Keratinocyte (primary cell): ENCODE data around the gene CENPL. TPM values are rescaled to one million over a fixed set of nuclear protein-coding genes. Genes with fewer than 3 reads are reported as not detected.
"Not testable (repeated sequence)": the region's sequence is repeated elsewhere in the genome, so short reads cannot be mapped to it uniquely, and the experiment has no call there.

Experiments used
- DNase-seq: peaks from one replicate; pipeline ENCODE4 v3.0.0-alpha.2; 2011; ENCODE audit warnings: low read depth, missing footprints, low spot score
- FAIRE-seq: peaks from 2 replicates; lab custom pipeline; 2011; peaks lifted over from hg19 to GRCh38; lab: Jason Lieb, UNC
- H2AFZ ChIP-seq: 2 replicates; pipeline ENCODE4 v1.6.0; 2012; ENCODE audit warnings: low read length, control low read depth, inconsistent platforms; ENCODE audit not compliant: control insufficient read depth
- H3K27ac ChIP-seq: 2 replicates; pipeline ENCODE4 v1.5.1; 2011; ENCODE audit warnings: low read length; ENCODE audit not compliant: control insufficient read depth, insufficient read depth
- H3K27me3 ChIP-seq: 3 replicates; pipeline ENCODE4 v1.6.0; 2011; ENCODE audit warnings: low read length; ENCODE audit not compliant: control insufficient read depth, insufficient read depth; ENCODE audit errors: extremely low read depth
- H3K36me3 ChIP-seq, 2 experiments: 2 replicates in 1 of 2; 3 replicates in 1 of 2; pipeline ENCODE4 v1.5.1; 2011; ENCODE audit warnings: low read length in 2 of 2, mild to moderate bottlenecking in 1 of 2; ENCODE audit not compliant: control insufficient read depth in 2 of 2, insufficient read depth in 2 of 2; ENCODE audit errors: extremely low read depth in 1 of 2
- H3K4me1 ChIP-seq: 3 replicates; pipeline ENCODE4 v1.5.1; 2011; ENCODE audit warnings: low read length; ENCODE audit not compliant: control insufficient read depth, insufficient read depth; ENCODE audit errors: extremely low read depth
- H3K4me2 ChIP-seq: 3 replicates; pipeline ENCODE4 v1.6.0; 2011; ENCODE audit warnings: low read depth, low read length; ENCODE audit not compliant: control insufficient read depth, insufficient read depth; ENCODE audit errors: extremely low read depth
- H3K4me3 ChIP-seq, 3 experiments: fragments of 200-600 bp in 1 of 3; sonication (generic) in 1 of 3; 2 replicates in 2 of 3; 3 replicates in 1 of 3; pipeline ENCODE4 v1.5.1; 2011 to 2016; ENCODE audit warnings: low read length in 3 of 3, mild to moderate bottlenecking in 3 of 3, control low read depth in 2 of 3, inconsistent platforms in 1 of 3, low read depth in 1 of 3, mixed read lengths in 1 of 3, mixed run types in 1 of 3, moderate library complexity in 1 of 3; ENCODE audit not compliant: control insufficient read depth in 2 of 3, insufficient read depth in 2 of 3; ENCODE audit errors: extremely low read depth in 1 of 3
- H3K79me2 ChIP-seq: 2 replicates; pipeline ENCODE4 v1.6.0; 2012; ENCODE audit warnings: low read length; ENCODE audit not compliant: control insufficient read depth, insufficient read depth
- H3K9ac ChIP-seq: 3 replicates; pipeline ENCODE4 v1.6.0; 2011; ENCODE audit warnings: low read length; ENCODE audit not compliant: control insufficient read depth, insufficient read depth; ENCODE audit errors: extremely low read depth
- H3K9me1 ChIP-seq: 3 replicates; pipeline ENCODE4 v1.6.0; 2011; ENCODE audit warnings: low read length; ENCODE audit not compliant: control insufficient read depth, insufficient read depth; ENCODE audit errors: extremely low read depth
- H3K9me3 ChIP-seq: 2 replicates; pipeline ENCODE4 v1.5.1; 2012; ENCODE audit warnings: low read depth, low read length; ENCODE audit not compliant: control insufficient read depth
- H4K20me1 ChIP-seq: 3 replicates; pipeline ENCODE4 v1.6.0; 2011; ENCODE audit warnings: low read length; ENCODE audit not compliant: control insufficient read depth, insufficient read depth; ENCODE audit errors: extremely low read depth
- CTCF ChIP-seq, 3 experiments: IDR thresholded peaks in 1 of 3; conservative IDR thresholded peaks in 1 of 3; optimal IDR thresholded peaks in 1 of 3; 2 replicates in 2 of 3; 3 replicates in 1 of 3; pipeline versions ENCODE3 to v1.5.1; 2011; ENCODE audit warnings: low read length in 3 of 3, mild to moderate bottlenecking in 3 of 3, moderate library complexity in 2 of 3, control low read depth in 1 of 3, inconsistent platforms in 1 of 3; ENCODE audit not compliant: insufficient read depth in 2 of 3; ENCODE audit errors: extremely low read depth in 1 of 3
- EZH2 ChIP-seq: IDR thresholded peaks from one replicate; pipeline ENCODE4 v1.6.1; 2012; ENCODE audit warnings: inconsistent platforms, mild to moderate bottlenecking, low read length, moderate library complexity
- dilution Hi-C: fragments of 300-500 bp; cut with MboI; formaldehyde crosslinking; loops from one replicate; pipeline ENCODE4 v1.7.0; 2020; ENCODE audit warnings: low sequenced_read_pairs; ENCODE audit not compliant: extremely low pct_ligation_motif_present
- polyA plus RNA-seq, 5 experiments: library from polyadenylated mRNA; depleted of rRNA in 3 of 5; stranded (reverse) in 3 of 5; stranded (forward) in 1 of 5; unstranded in 1 of 5; fragments of >200 nt; gene quantifications; 1 replicate in 1 of 5; 2 replicates in 3 of 5; 3 replicates in 1 of 5; pipeline versions ENCODE4 v1.2.1 to v1.2.3, GENCODE V29; 2011 to 2012; ENCODE audit warnings: missing spikeins in 2 of 5, low read depth in 1 of 5, low replicate concordance in 1 of 5

The CENPL gene
- polyA plus RNA-seq, 1 donor (not counting 4 experiments of a cell fraction or from before 2014, with no cell fraction given): 9.4 TPM

- no peaks in the 10 kb centered on the region for H3K9me1 ChIP-seq
- H3K36me3 ChIP-seq: peaks cover 3 to 6% of the 10 kb centered on the region in 2 experiments
- no peaks in the 10 kb centered on the region for H4K20me1 ChIP-seq
- no peaks in the 10 kb centered on the region for H3K27me3 ChIP-seq
- H3K9me3 ChIP-seq: no peaks in the 10 kb centered on the region
- no peak overlapping the region for H3K27ac ChIP-seq
- no peak overlapping the region for H3K4me3 ChIP-seq
- TF ChIP-seq EZH2: no peak
- H3K9ac ChIP-seq: no peak overlapping the region
- no peak overlapping the region for H2AFZ ChIP-seq
- FAIRE-seq: peak; percentile 20
- DNase-seq: no peak
- H3K4me2 ChIP-seq: no peak overlapping the region
- dilution Hi-C loops: no loop called here
- no peaks in the 10 kb centered on the region for H3K79me2 ChIP-seq
- H3K4me1 ChIP-seq: peaks cover 5% of the 10 kb centered on the region
Measured at GRCh38 chr1:173802961-173803360, 21.7 kb downstream of the CENPL start.

GRCh38 chr1:173799995-173800394, 24.7 kb downstream of the CENPL start:
- DNase-seq, H3K36me3 ChIP-seq, H3K9me1 ChIP-seq, H3K9me3 ChIP-seq, H3K27me3 ChIP-seq, dilution Hi-C loops, H3K27ac ChIP-seq, FAIRE-seq, H3K9ac ChIP-seq, H3K79me2 ChIP-seq, H4K20me1 ChIP-seq, H2AFZ ChIP-seq, H3K4me2 ChIP-seq, H3K4me1 ChIP-seq, H3K4me3 ChIP-seq: not testable (repeated sequence)

- TF ChIP-seq CTCF (optimal IDR thresholded peaks at IDR 0.05 in 1 of 3, IDR thresholded peaks at IDR 0.05 in 1 of 3, conservative IDR thresholded peaks at IDR 0.05 in 1 of 3; ENCODE audit: extremely low read depth in 1 of 3, insufficient read depth in 2 of 3, low read length in 3 of 3) (no peak), EZH2 (no peak)
- Histone ChIP-seq H2AFZ (no peak overlapping the region), H3K36me3 (no peaks in the 10 kb centered on the region), H3K4me1 (peaks cover 5% of the 10 kb centered on the region), H4K20me1 (no peaks in the 10 kb centered on the region), H3K79me2 (no peaks in the 10 kb centered on the region), H3K27ac (no peak overlapping the region), H3K9me1 (no peaks in the 10 kb centered on the region), H3K27me3 (no peaks in the 10 kb centered on the region), H3K9me3 (no peaks in the 10 kb centered on the region), H3K9ac (no peak overlapping the region), H3K4me3 (no peak overlapping the region), H3K4me2 (no peak overlapping the region)
- FAIRE-seq (peak; percentile 20), DNase-seq (peak; percentile 11)
- dilution Hi-C loops: no loop called here
Measured at GRCh38 chr1:173798078-173798477, 26.6 kb downstream of the CENPL start.
